Neural progenitor cell (in vitro differentiated cells): Measurements from ENCODE around the gene GFY. TPM values are rescaled to one million over a fixed set of nuclear protein-coding genes. Genes with fewer than 3 reads are reported as not detected.

Experiments used
- DNase-seq: peaks from one replicate; pipeline ENCODE4 v3.0.0-alpha.2; 2016; ENCODE audit warnings: low spot score
- H2AFZ ChIP-seq: fragments of 200-600 bp; sonication (generic); replicated peaks from 2 replicates; pipeline ENCODE4 v1.6.1; 2016; ENCODE audit warnings: antibody characterized with exemption
- H3F3A ChIP-seq: fragments of 200-600 bp; sonication (generic); 2 replicates; pipeline ENCODE4 v1.6.1; 2016; ENCODE audit warnings: antibody characterized with exemption, low read depth
- H3K27ac ChIP-seq: fragments of 200-600 bp; sonication (generic); 2 replicates; pipeline ENCODE4 v1.5.1; 2016; ENCODE audit warnings: mild to moderate bottlenecking
- H3K27me3 ChIP-seq: fragments of 200-600 bp; sonication (generic); 2 replicates; pipeline ENCODE4 v1.6.1; 2016; ENCODE audit warnings: mild to moderate bottlenecking, moderate library complexity
- H3K36me3 ChIP-seq: fragments of 200-600 bp; sonication (generic); 2 replicates; pipeline ENCODE4 v1.5.1; 2016
- H3K4me1 ChIP-seq: fragments of 200-600 bp; sonication (generic); 2 replicates; pipeline ENCODE4 v1.6.1; 2016; ENCODE audit warnings: mixed run types
- H3K4me2 ChIP-seq: fragments of 200-600 bp; sonication (generic); 2 replicates; pipeline ENCODE4 v1.6.1; 2016
- H3K4me3 ChIP-seq: fragments of 200-600 bp; sonication (generic); 2 replicates; pipeline ENCODE4 v1.5.1; 2016
- H3K79me2 ChIP-seq: fragments of 200-600 bp; sonication (generic); 2 replicates; pipeline ENCODE4 v1.6.1; 2016; ENCODE audit warnings: low read depth
- H3K9ac ChIP-seq: fragments of 200-600 bp; sonication (generic); 2 replicates; pipeline ENCODE4 v1.6.1; 2016
- H3K9me3 ChIP-seq: fragments of 200-600 bp; sonication (generic); 2 replicates; pipeline ENCODE4 v1.5.1; 2016; ENCODE audit warnings: low read depth
- H4K20me1 ChIP-seq: fragments of 200-600 bp; sonication (generic); 2 replicates; pipeline ENCODE4 v1.6.1; 2016; ENCODE audit warnings: low read depth
- H3K27ac Mint-ChIP-seq: 3 replicates; pipeline ENCODE4 v1.8.0; 2021; ENCODE audit warnings: mixed read lengths
- H3K27me3 Mint-ChIP-seq: 2 replicates; pipeline ENCODE4 v1.8.0; 2022; ENCODE audit warnings: low read depth, mild to moderate bottlenecking, inconsistent platforms, moderate library complexity, mixed read lengths; ENCODE audit not compliant: insufficient read depth
- H3K36me3 Mint-ChIP-seq: 3 replicates; pipeline ENCODE4 v1.8.0; 2021; ENCODE audit warnings: mixed read lengths
- H3K4me1 Mint-ChIP-seq: 3 replicates; pipeline ENCODE4 v1.8.0; 2021; ENCODE audit warnings: mixed read lengths
- H3K4me3 Mint-ChIP-seq: 3 replicates; pipeline ENCODE4 v1.8.0; 2021; ENCODE audit warnings: mild to moderate bottlenecking, moderate library complexity, mixed read lengths
- H3K9me3 Mint-ChIP-seq: 3 replicates; pipeline ENCODE4 v1.8.0; 2020; ENCODE audit warnings: mixed read lengths
- EZH2 ChIP-seq: fragments of 200-600 bp; sonication (generic); IDR thresholded peaks from 2 replicates; pipeline ENCODE4 v1.6.1; 2017; ENCODE audit warnings: antibody characterized with exemption, mild to moderate bottlenecking, moderate library complexity
- EZH2phosphoT487 ChIP-seq: fragments of 200-600 bp; sonication (generic); IDR thresholded peaks from 2 replicates; pipeline ENCODE4 v1.6.1; 2017; ENCODE audit warnings: antibody characterized with exemption
- total RNA-seq: library from RNA; depleted of rRNA; stranded (reverse); fragments of >200 nt; gene quantifications from 2 replicates; pipeline ENCODE4 v1.2.3, GENCODE V29; 2015; ENCODE audit warnings: low replicate concordance
- TF ChIP-seq, protein P1 (sequence below): fragments of 200-600 bp; sonication (generic); IDR thresholded peaks from 2 replicates; pipeline ENCODE4 v1.5.1; 2017; ENCODE audit warnings: antibody characterized with exemption, mild to moderate bottlenecking

Gene GFY
- total RNA-seq, 1 donor from 2014 or later, result not detected

DNA sequence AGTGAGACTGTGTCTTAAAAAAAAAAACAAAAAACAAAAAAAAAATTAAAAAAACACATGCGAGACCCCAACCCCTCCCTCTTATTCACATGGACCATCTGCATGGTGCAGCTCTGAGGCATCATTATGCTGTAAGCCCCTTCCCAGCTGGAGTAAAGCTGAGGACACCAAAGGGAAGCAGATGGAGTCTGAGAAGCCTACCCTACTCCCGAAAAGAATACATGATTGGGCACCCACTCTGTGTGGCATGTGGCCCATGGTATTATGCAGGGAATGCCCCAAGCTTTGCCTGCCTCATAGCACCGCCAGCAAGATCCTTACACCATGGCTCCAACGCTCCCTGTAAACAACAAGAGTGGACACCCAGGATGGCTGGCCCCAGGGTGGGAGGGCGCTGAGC, 6.7 kb upstream of the GFY start:
- Histone ChIP-seq H3K79me2 (no peaks in the 10 kb centered on the region), H3F3A (peaks cover 29% of the 10 kb centered on the region), H4K20me1 (peaks cover 7% of the 10 kb centered on the region), H3K36me3 (no peaks in the 10 kb centered on the region), H3K9me3 (no peaks in the 10 kb centered on the region), H2AFZ (no peak overlapping the region), H3K27me3 (peaks cover 50% of the 10 kb centered on the region), H3K4me2 (no peak overlapping the region), H3K9ac (no peak overlapping the region), H3K27ac (no peak overlapping the region), H3K4me3 (no peak overlapping the region), H3K4me1 (peaks cover 37% of the 10 kb centered on the region)
- peaks cover 37% of the 10 kb centered on the region for H3K4me1 Mint-ChIP-seq
- H3K36me3 Mint-ChIP-seq, result no peaks in the 10 kb centered on the region
- peaks cover 2% of the 10 kb centered on the region for H3K9me3 Mint-ChIP-seq
- H3K27ac Mint-ChIP-seq, result no peak overlapping the region
- TF ChIP-seq, protein P1, sequence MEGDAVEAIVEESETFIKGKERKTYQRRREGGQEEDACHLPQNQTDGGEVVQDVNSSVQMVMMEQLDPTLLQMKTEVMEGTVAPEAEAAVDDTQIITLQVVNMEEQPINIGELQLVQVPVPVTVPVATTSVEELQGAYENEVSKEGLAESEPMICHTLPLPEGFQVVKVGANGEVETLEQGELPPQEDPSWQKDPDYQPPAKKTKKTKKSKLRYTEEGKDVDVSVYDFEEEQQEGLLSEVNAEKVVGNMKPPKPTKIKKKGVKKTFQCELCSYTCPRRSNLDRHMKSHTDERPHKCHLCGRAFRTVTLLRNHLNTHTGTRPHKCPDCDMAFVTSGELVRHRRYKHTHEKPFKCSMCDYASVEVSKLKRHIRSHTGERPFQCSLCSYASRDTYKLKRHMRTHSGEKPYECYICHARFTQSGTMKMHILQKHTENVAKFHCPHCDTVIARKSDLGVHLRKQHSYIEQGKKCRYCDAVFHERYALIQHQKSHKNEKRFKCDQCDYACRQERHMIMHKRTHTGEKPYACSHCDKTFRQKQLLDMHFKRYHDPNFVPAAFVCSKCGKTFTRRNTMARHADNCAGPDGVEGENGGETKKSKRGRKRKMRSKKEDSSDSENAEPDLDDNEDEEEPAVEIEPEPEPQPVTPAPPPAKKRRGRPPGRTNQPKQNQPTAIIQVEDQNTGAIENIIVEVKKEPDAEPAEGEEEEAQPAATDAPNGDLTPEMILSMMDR, result no peak
- TF ChIP-seq EZH2phosphoT487, result no peak
- no peak for TF ChIP-seq EZH2
- H3K4me3 Mint-ChIP-seq, result no peak overlapping the region
- peaks cover 63% of the 10 kb centered on the region for H3K27me3 Mint-ChIP-seq
- no peak for DNase-seq

DNA sequence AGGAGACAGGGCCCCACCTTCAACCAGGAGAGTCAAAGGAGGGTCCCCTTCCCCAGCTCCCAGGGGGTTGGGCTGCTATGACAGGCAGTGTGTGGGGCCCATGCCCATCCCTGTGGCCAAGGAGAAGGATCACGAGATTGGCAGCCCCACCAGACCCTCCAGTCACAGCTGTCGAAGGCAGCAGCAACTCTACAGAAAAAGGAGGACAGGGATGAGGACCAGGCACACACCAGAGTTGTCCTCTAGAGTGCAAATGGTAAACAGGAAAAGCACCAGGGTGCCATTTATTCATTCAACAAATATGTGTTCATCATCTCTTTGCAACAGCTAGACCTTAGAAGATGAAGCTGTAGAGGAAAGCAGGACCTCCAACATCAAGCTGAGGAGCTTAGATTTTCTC, 6.0 kb upstream of the GFY start:
- H3K9me3 ChIP-seq, result no peaks in the 10 kb centered on the region
- peaks cover 69% of the 10 kb centered on the region for H3K27me3 Mint-ChIP-seq

DNA sequence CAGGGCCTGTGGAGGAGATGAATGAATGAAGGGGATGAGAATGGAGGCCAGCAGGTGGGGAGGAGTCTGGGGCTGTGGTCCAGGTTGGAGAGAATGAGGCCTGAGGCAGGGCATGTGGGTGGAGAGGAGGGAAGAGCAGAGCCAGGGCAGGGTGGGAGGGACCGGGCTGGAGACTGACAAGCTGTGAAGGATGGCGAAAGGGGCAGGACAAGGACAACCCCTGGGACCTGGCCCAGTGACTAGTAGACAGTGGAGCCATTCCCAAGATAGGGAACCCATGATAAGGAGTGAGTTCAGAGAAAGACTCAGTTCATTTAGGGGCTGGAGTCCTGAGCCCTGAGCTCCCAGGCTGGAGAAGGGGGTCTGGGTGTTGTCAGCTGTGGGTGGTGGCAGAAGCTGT, 5.0 kb upstream of the GFY start:
- Histone ChIP-seq H3K9ac (no peak overlapping the region), H2AFZ (no peak overlapping the region), H3K4me1 (peaks cover 37% of the 10 kb centered on the region), H3K27me3 (peaks cover 67% of the 10 kb centered on the region), H3K36me3 (no peaks in the 10 kb centered on the region), H3K79me2 (no peaks in the 10 kb centered on the region), H3F3A (peaks cover 37% of the 10 kb centered on the region), H4K20me1 (peaks cover 7% of the 10 kb centered on the region), H3K4me2 (no peak overlapping the region), H3K27ac (no peak overlapping the region), H3K9me3 (no peaks in the 10 kb centered on the region), H3K4me3 (no peak overlapping the region)
- peaks cover 78% of the 10 kb centered on the region for H3K27me3 Mint-ChIP-seq
- no peak for TF ChIP-seq EZH2
- TF ChIP-seq, protein P1, result no peak
- no peak for TF ChIP-seq EZH2phosphoT487
- H3K36me3 Mint-ChIP-seq, result no peaks in the 10 kb centered on the region
- peaks cover 2% of the 10 kb centered on the region for H3K9me3 Mint-ChIP-seq
- peaks cover 40% of the 10 kb centered on the region for H3K4me1 Mint-ChIP-seq
- no peak for DNase-seq
- no peak overlapping the region for H3K4me3 Mint-ChIP-seq
- H3K27ac Mint-ChIP-seq, result no peak overlapping the region

More for the DNA sequence above, 6.0 kb upstream of the GFY start:
- no peak overlapping the region for H3K4me3 ChIP-seq
- no peak overlapping the region for H3K4me2 ChIP-seq
- peaks cover 57% of the 10 kb centered on the region for H3K27me3 ChIP-seq
- peaks cover 39% of the 10 kb centered on the region for H3K4me1 ChIP-seq
- H3K9ac ChIP-seq, result no peak overlapping the region
- peaks cover 7% of the 10 kb centered on the region for H4K20me1 ChIP-seq
- peaks cover 41% of the 10 kb centered on the region for H3K4me1 Mint-ChIP-seq
- no peak for DNase-seq
- no peaks in the 10 kb centered on the region for H3K36me3 Mint-ChIP-seq
- peaks cover 2% of the 10 kb centered on the region for H3K9me3 Mint-ChIP-seq
- TF ChIP-seq, protein P1, result no peak
- TF ChIP-seq EZH2phosphoT487, result no peak
- no peak for TF ChIP-seq EZH2
- H3F3A ChIP-seq, result peaks cover 36% of the 10 kb centered on the region
- no peak overlapping the region for H3K27ac ChIP-seq
- H3K79me2 ChIP-seq, result no peaks in the 10 kb centered on the region
- H3K27ac Mint-ChIP-seq, result no peak overlapping the region
- H3K4me3 Mint-ChIP-seq, result no peak overlapping the region
- no peak overlapping the region for H2AFZ ChIP-seq
- H3K36me3 ChIP-seq, result no peaks in the 10 kb centered on the region
